ENCODE data around the gene TNFRSF8.

The TNFRSF8 gene

DNA sequence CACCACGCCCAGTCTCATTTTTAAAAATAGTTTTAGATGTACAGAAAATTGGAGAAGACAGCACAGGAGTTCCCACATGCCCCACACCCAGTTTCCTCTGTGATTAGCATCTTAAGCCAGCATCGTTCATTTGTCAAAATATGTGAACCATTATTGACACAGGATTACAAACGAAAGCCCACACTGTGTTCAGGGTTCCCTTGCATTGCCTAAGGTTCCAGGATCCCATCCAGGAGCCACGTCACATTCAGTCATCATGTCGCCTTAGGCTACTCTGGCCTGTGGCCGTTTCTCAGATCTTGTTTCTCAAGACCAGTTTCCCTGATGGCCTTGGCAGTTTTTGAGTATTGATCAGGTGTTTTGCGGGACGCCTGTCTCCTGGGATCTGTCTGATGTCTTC, 69.0 kb downstream of the TNFRSF8 start:
- DNase-seq (ENCODE audit: low read depth), result no peak
- no peak overlapping the region for H3K4me3 ChIP-seq (ENCODE audit: low read depth, low read length)
- TF ChIP-seq, protein P1, sequence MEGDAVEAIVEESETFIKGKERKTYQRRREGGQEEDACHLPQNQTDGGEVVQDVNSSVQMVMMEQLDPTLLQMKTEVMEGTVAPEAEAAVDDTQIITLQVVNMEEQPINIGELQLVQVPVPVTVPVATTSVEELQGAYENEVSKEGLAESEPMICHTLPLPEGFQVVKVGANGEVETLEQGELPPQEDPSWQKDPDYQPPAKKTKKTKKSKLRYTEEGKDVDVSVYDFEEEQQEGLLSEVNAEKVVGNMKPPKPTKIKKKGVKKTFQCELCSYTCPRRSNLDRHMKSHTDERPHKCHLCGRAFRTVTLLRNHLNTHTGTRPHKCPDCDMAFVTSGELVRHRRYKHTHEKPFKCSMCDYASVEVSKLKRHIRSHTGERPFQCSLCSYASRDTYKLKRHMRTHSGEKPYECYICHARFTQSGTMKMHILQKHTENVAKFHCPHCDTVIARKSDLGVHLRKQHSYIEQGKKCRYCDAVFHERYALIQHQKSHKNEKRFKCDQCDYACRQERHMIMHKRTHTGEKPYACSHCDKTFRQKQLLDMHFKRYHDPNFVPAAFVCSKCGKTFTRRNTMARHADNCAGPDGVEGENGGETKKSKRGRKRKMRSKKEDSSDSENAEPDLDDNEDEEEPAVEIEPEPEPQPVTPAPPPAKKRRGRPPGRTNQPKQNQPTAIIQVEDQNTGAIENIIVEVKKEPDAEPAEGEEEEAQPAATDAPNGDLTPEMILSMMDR (IDR thresholded peaks at IDR 0.05; ENCODE audit: low read depth, low read length, missing control alignments), result no peak

DNA sequence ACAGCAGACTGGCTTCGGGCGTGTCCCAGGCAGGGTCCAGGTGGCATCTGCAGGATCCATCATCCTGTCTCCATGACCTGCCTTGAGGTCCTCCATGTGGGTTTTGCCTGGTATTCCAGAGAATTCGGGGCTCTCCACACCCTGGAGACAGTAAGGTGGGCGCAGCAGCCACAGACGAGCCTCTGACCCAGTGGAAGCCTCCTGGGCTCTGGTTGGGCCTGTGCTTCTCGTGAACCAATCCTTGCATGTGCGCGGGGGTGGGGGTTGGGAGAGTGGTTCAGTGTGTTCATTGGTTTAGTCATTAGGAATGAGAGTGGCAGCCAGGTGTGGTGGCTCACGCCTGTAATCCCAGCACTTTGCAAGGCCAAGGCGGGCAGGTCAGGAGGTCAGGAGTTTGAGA, 71.6 kb downstream of the TNFRSF8 start:
- TF ChIP-seq, protein P1 (IDR thresholded peaks at IDR 0.05; ENCODE audit: low read depth, low read length, missing control alignments), result no peak
- H3K4me3 ChIP-seq (ENCODE audit: low read depth, low read length), result no peak overlapping the region
- DNase-seq (ENCODE audit: low read depth), result no peak

DNA sequence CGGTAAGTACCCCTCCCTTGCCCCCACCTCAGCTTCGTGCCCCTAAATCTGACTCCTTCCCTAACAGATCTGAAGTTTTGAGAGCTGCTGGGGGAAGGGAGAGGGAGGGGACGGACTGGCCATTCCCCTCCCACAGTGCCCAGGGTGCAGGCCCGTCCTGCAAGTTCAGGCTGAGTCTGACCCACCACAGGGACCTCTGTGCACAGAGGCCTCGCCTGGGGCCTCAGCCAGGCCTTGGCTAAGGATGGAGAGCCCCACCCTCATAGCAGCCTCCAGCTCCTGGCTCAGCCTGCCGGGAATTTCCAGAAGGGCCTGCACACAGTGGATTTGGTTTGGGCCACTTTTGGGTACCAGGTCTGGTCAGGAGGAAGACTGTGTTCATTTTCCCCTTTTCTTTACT, 72.5 kb downstream of the TNFRSF8 start:
- H3K4me3 ChIP-seq (ENCODE audit: low read depth, low read length), result no peak overlapping the region
- no peak for DNase-seq (ENCODE audit: low read depth)
- TF ChIP-seq, protein P1 (IDR thresholded peaks at IDR 0.05; ENCODE audit: low read depth, low read length, missing control alignments), result no peak

DNA sequence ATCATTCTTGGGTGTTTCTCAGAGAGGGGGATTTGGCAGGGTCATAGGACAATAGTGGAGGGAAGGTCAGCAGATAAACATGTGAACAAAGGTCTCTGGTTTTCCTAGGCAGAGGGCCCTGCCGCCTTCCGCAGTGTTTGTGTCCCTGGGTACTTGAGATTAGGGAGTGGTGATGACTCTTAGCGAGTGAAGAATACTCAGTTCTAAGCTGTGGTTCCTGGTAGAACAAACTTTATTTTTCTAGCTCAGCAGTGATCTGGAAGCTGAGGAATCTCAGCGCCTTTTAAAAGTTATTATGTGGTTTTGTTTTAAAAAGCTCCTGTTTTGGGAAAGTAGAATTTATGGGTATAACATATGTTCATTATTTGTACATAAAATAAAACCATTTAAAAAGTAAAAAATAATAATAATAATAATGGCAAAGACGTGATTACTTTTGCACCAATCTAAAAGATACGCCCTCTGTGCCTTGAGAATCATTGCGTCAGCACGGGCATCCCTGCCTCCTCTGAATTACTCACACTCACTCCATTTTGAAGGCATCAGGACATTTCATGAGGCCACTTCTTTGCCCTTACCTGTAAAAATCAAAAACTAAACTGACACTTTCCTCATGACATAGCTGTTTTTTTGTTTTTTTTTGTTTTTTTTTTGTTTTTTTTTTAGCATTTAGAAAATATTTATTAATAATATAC, 74.0 kb downstream of the TNFRSF8 start:
- TF ChIP-seq, protein P1 (IDR thresholded peaks at IDR 0.05; ENCODE audit: low read depth, low read length, missing control alignments), result no peak
- no peak overlapping the region for H3K4me3 ChIP-seq (ENCODE audit: low read depth, low read length)
- DNase-seq (ENCODE audit: low read depth), result no peak

DNA sequence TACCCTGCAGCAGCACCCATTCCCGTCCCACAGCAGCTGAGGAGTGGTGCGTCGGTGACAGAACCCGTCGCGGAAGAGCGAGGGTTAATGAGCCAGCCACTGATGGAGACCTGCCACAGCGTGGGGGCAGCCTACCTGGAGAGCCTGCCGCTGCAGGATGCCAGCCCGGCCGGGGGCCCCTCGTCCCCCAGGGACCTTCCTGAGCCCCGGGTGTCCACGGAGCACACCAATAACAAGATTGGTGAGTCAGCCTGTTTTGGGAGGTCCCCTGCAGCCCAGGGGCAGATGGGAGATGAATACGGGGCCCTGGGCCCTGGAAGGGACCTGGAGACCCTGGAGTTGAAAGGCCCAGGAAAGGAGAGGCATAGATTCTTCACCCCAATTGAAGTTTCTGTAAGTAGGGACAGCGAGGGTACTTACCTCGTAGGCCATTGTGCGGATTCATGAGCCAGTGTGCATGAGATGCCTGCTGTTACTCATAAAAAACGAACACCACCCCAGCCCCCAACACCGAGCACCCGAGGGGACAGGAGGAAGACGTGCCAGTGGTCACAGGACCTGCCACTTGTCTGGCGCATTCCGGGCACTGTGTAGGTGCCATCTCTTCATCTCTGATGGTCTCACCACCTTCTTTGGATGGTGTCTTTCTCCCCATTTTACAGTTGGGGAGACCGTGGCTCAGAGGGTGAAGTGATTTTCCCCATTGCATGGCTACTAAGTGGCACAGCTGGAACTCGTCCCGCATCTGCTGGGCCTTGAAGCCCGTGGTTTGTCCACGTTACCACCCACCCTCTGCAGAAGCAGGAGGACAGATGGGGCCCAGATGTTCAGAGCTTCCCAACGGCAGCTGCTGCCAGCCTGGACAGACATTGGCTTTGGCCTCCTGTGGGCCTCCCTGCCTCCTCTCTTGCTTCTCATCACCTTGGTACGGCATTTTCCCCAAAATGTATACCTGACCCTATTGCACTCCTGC, 75.4 kb downstream of the TNFRSF8 start:
- H3K4me3 ChIP-seq (ENCODE audit: low read depth, low read length), result no peak overlapping the region
- TF ChIP-seq, protein P1 (IDR thresholded peaks at IDR 0.05; ENCODE audit: low read depth, low read length, missing control alignments), result no peak
- DNase-seq (ENCODE audit: low read depth), result no peak

DNA sequence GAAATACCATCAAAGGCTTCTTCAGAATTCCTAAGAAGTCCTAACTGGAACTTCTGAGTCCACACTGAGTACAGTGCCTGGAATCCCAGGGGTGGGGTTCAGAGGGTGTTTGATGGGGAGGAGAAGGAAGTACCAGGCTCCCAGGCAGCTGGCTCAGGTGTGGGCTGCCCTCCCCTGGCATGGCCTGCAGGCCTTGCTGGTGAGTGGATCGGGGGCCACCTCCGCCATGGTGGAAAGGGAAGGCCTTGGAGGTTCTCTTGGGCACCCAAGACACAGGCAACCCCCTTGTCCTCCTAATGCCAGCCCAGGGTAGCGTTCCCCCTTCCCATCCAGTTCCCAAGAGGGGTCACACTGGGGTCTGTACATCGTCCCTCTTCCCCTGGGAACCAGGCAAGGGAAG, 76.9 kb downstream of the TNFRSF8 start:
- no peak overlapping the region for H3K4me3 ChIP-seq (ENCODE audit: low read depth, low read length)
- TF ChIP-seq, protein P1 (IDR thresholded peaks at IDR 0.05; ENCODE audit: low read depth, low read length, missing control alignments), result no peak
- no peak for DNase-seq (ENCODE audit: low read depth)

Measured in GM12864 (cell line).